A673 (cell line): ENCODE data around the gene RPS8. TPM values are rescaled to one million over a fixed set of nuclear protein-coding genes. Genes with fewer than 3 reads are reported as not detected.
A peak's percentile ranks its signal among the peaks of the same experiment; 100 is the strongest.
"Not testable (repeated sequence)": the region's sequence is repeated elsewhere in the genome, so short reads cannot be mapped to it uniquely, and the experiment has no call there.

Experiments used
- BruUV-seq: library from RNA; stranded (reverse); fragments of 400-500 nt; replicated peaks from 2 replicates; lab custom pipeline; 2021; lab: Mats Ljungman, UMichigan
- CTCF ChIA-PET: fragments of 300-600 bp; sonication (Branson Sonifier 250); formaldehyde crosslinking; loops from one replicate; lab custom pipeline; 2022; ENCODE audit warnings: antibody characterized with exemption; lab: Charles Lee
- POLR2A ChIA-PET: fragments of 300-600 bp; sonication (Branson Sonifier 250); formaldehyde crosslinking; loops from one replicate; lab custom pipeline; 2022; ENCODE audit warnings: antibody characterized with exemption; ENCODE audit not compliant: low non-redundant PET; lab: Charles Lee
- DNase-seq: peaks from one replicate; pipeline ENCODE4 v3.0.0-alpha.2; 2015; ENCODE audit warnings: low spot score
- H3K27ac ChIP-seq: fragments of 200-600 bp; sonication (generic); 2 replicates; pipeline ENCODE4 v1.5.1; 2016; ENCODE audit warnings: mixed run types, low read depth, mild to moderate bottlenecking, mixed read lengths, antibody characterized with exemption, low read length; ENCODE audit not compliant: poor library complexity, severe bottlenecking
- H3K27me3 ChIP-seq: fragments of 200-600 bp; sonication (generic); replicated peaks from 2 replicates; pipeline ENCODE4 v1.6.1; 2017; ENCODE audit warnings: mixed run types, low read depth, mild to moderate bottlenecking, mixed read lengths, antibody characterized with exemption, low read length; ENCODE audit not compliant: insufficient read depth, poor library complexity
- H3K36me3 ChIP-seq: fragments of 200-600 bp; sonication (generic); 2 replicates; pipeline ENCODE4 v1.6.1; 2016; ENCODE audit warnings: mixed run types, mild to moderate bottlenecking, mixed read lengths, antibody characterized with exemption, low read length; ENCODE audit not compliant: insufficient read depth, poor library complexity, severe bottlenecking
- H3K4me1 ChIP-seq: fragments of 200-600 bp; sonication (generic); 2 replicates; pipeline ENCODE4 v1.6.1; 2017; ENCODE audit warnings: mixed run types, mild to moderate bottlenecking, mixed read lengths, antibody characterized with exemption, low read length; ENCODE audit not compliant: insufficient read depth, poor library complexity, severe bottlenecking
- H3K4me3 ChIP-seq: fragments of 200-600 bp; sonication (generic); 2 replicates; pipeline ENCODE4 v1.5.1; 2016; ENCODE audit warnings: low read depth, mixed run types, mild to moderate bottlenecking, mixed read lengths, low read length; ENCODE audit not compliant: poor library complexity, severe bottlenecking
- H3K9me3 ChIP-seq: fragments of 200-600 bp; sonication (generic); 2 replicates; pipeline ENCODE4 v1.6.1; 2016; ENCODE audit warnings: mixed run types, low read depth, mild to moderate bottlenecking, mixed read lengths, antibody characterized with exemption, low read length; ENCODE audit not compliant: poor library complexity, severe bottlenecking
- EZH2 ChIP-seq: fragments of 200-600 bp; sonication (generic); IDR thresholded peaks from 2 replicates; pipeline ENCODE4 v1.6.1; 2017; ENCODE audit warnings: borderline replicate concordance, low read depth, mild to moderate bottlenecking, mixed read lengths, antibody characterized with exemption, low read length; ENCODE audit not compliant: poor library complexity, severe bottlenecking
- intact Hi-C: fragments of 100-400 bp; cut with micrococcal nuclease; formaldehyde crosslinking; loops from one replicate; pipeline ENCODE4 v1.10.0; 2022; ENCODE audit not compliant: unreplicated experiment
- total RNA-seq: library from RNA; stranded (reverse); gene quantifications from 2 replicates; pipeline ENCODE4 v1.2.3, GENCODE V29; 2021
- TF ChIP-seq, protein P1 (sequence below): fragments of 300-800, 200-600 bp; sonication (generic); conservative IDR thresholded peaks from 2 replicates; pipeline ENCODE4 v1.5.1; 2017; ENCODE audit warnings: low read depth, mild to moderate bottlenecking, antibody characterized with exemption, low read length, moderate library complexity, mixed read lengths

Gene RPS8
- total RNA-seq, 1 experiment from 2014 or later: 1,734 TPM

GRCh38 chr1:44733365-44733764 lies 42.0 kb upstream of the RPS8 start:
- no peak for TF ChIP-seq EZH2
- TF ChIP-seq, protein P1, sequence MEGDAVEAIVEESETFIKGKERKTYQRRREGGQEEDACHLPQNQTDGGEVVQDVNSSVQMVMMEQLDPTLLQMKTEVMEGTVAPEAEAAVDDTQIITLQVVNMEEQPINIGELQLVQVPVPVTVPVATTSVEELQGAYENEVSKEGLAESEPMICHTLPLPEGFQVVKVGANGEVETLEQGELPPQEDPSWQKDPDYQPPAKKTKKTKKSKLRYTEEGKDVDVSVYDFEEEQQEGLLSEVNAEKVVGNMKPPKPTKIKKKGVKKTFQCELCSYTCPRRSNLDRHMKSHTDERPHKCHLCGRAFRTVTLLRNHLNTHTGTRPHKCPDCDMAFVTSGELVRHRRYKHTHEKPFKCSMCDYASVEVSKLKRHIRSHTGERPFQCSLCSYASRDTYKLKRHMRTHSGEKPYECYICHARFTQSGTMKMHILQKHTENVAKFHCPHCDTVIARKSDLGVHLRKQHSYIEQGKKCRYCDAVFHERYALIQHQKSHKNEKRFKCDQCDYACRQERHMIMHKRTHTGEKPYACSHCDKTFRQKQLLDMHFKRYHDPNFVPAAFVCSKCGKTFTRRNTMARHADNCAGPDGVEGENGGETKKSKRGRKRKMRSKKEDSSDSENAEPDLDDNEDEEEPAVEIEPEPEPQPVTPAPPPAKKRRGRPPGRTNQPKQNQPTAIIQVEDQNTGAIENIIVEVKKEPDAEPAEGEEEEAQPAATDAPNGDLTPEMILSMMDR: no peak
- Histone ChIP-seq H3K4me3 (no peak overlapping the region), H3K4me1 (peaks cover 4% of the 10 kb centered on the region), H3K9me3 (no peaks in the 10 kb centered on the region), H3K27me3 (no peaks in the 10 kb centered on the region), H3K36me3 (no peaks in the 10 kb centered on the region), H3K27ac (no peak overlapping the region)
- CTCF ChIA-PET: no interaction called here
- intact Hi-C loops: loop anchor here (5.0 to 10.0 kb wide), 2 partner anchors 279 to 571 kb away; partner anchors contain the start of genes HECTD3 and UROD
- no TSS peak for BruUV-seq
- no peak for DNase-seq
- POLR2A ChIA-PET: interaction anchor here (0.5 kb wide), 1 partner anchor 15 kb away, joined by 16 read pairs; no protein-coding TSS in a partner anchor

- Histone ChIP-seq H3K27me3 (no peaks in the 10 kb centered on the region), H3K36me3 (no peaks in the 10 kb centered on the region), H3K4me3 (no peak overlapping the region), H3K9me3 (no peaks in the 10 kb centered on the region), H3K4me1 (peaks cover 4% of the 10 kb centered on the region), H3K27ac (no peak overlapping the region)
- ChIA-PET POLR2A (no interaction called here), CTCF (no interaction called here)
- BruUV-seq: no TSS peak
- no peak for DNase-seq
- no peak for TF ChIP-seq EZH2
- TF ChIP-seq, protein P1: no peak
- intact Hi-C loops: loop anchor here (5.0 to 10.0 kb wide), 2 partner anchors 279 to 571 kb away; partner anchors contain the start of genes HECTD3 and UROD
Measured at GRCh38 chr1:44733784-44734183, 41.6 kb upstream of the RPS8 start.

GRCh38 chr1:44735992-44736391 lies 39.3 kb upstream of the RPS8 start:
- no TSS peak for BruUV-seq
- intact Hi-C loops: loop anchor here (10.0 kb wide), 1 partner anchor 569 kb away; no protein-coding TSS in a partner anchor
- CTCF ChIA-PET: no interaction called here
- peaks cover 3% of the 10 kb centered on the region for H3K36me3 ChIP-seq
- H3K4me1 ChIP-seq: peaks cover 10% of the 10 kb centered on the region
- POLR2A ChIA-PET: no interaction called here
- TF ChIP-seq, protein P1: no peak
- no peak for TF ChIP-seq EZH2
- H3K27ac ChIP-seq: no peak overlapping the region
- H3K9me3 ChIP-seq: no peaks in the 10 kb centered on the region
- no peak overlapping the region for H3K4me3 ChIP-seq
- no peaks in the 10 kb centered on the region for H3K27me3 ChIP-seq
- no peak for DNase-seq

- intact Hi-C loops: loop anchor here (10.0 kb wide), 1 partner anchor 566 kb away; no protein-coding TSS in a partner anchor
- peak overlapping the region; percentile 96 for H3K27ac ChIP-seq
- H3K4me1 ChIP-seq: peaks cover 30% of the 10 kb centered on the region
- peak overlapping the region; percentile 91 for H3K4me3 ChIP-seq
- peaks cover 30% of the 10 kb centered on the region for H3K36me3 ChIP-seq
- DNase-seq, H3K9me3 ChIP-seq, H3K27me3 ChIP-seq, CTCF ChIA-PET: not testable (repeated sequence)
- TSS peak; percentile 99 for BruUV-seq
- POLR2A ChIA-PET: interaction anchor here (0.6 kb wide), 1 partner anchor 19 kb away, joined by 3 read pairs; no protein-coding TSS in a partner anchor
Measured at GRCh38 chr1:44738953-44739306, 36.4 kb upstream of the RPS8 start.
